Nephron progenitor cell (in vitro differentiated cells): ENCODE results near the gene LRRIQ1.

Source experiments
- DNase-seq: peaks from one replicate; pipeline ENCODE4 v3.0.0; 2021
- H3K27ac Mint-ChIP-seq: 2 replicates; pipeline ENCODE4 v1.8.0; 2021; ENCODE audit warnings: mild to moderate bottlenecking, moderate library complexity, mixed read lengths
- H3K27me3 Mint-ChIP-seq: 2 replicates; pipeline ENCODE4 v1.8.0; 2021; ENCODE audit warnings: mild to moderate bottlenecking, low read depth, mixed read lengths; ENCODE audit not compliant: poor library complexity
- H3K36me3 Mint-ChIP-seq: 2 replicates; pipeline ENCODE4 v1.8.0; 2021; ENCODE audit warnings: low read depth, mixed read lengths
- H3K4me1 Mint-ChIP-seq: 2 replicates; pipeline ENCODE4 v1.8.0; 2021; ENCODE audit warnings: mixed read lengths
- H3K4me3 Mint-ChIP-seq: 2 replicates; pipeline ENCODE4 v1.8.0; 2021; ENCODE audit warnings: mild to moderate bottlenecking, moderate library complexity, mixed read lengths
- H3K9me3 Mint-ChIP-seq: 2 replicates; pipeline ENCODE4 v1.8.0; 2021; ENCODE audit warnings: mild to moderate bottlenecking, moderate library complexity, mixed read lengths
- CTCF ChIP-seq: fragments of 200-600 bp; sonication (generic); IDR thresholded peaks from 2 replicates; pipeline ENCODE4 v1.5.0; 2021; ENCODE audit warnings: antibody characterized with exemption

Gene LRRIQ1

GRCh38 chr12:85060916-85061315 is 24.8 kb downstream of the LRRIQ1 start:
- no peak for DNase-seq
- Mint-ChIP-seq H3K4me3 (no peak overlapping the region), H3K36me3 (no peaks in the 10 kb centered on the region), H3K4me1 (no peaks in the 10 kb centered on the region), H3K9me3 (no peaks in the 10 kb centered on the region), H3K27me3 (peaks cover 9% of the 10 kb centered on the region), H3K27ac (no peak overlapping the region)
- TF ChIP-seq CTCF = no peak

- no peaks in the 10 kb centered on the region for H3K36me3 Mint-ChIP-seq
- H3K4me3 Mint-ChIP-seq = no peak overlapping the region
- no peak for TF ChIP-seq CTCF
- H3K27ac Mint-ChIP-seq = no peak overlapping the region
- H3K27me3 Mint-ChIP-seq = peaks cover 3% of the 10 kb centered on the region
- no peaks in the 10 kb centered on the region for H3K9me3 Mint-ChIP-seq
- no peaks in the 10 kb centered on the region for H3K4me1 Mint-ChIP-seq
- DNase-seq = no peak
Measured at GRCh38 chr12:85065837-85066482, 29.8 kb downstream of the LRRIQ1 start.

GRCh38 chr12:85072826-85073225 is 36.7 kb downstream of the LRRIQ1 start:
- DNase-seq = no peak
- no peaks in the 10 kb centered on the region for H3K4me1 Mint-ChIP-seq
- H3K27me3 Mint-ChIP-seq = no peaks in the 10 kb centered on the region
- no peak for TF ChIP-seq CTCF
- H3K27ac Mint-ChIP-seq = no peak overlapping the region
- no peaks in the 10 kb centered on the region for H3K9me3 Mint-ChIP-seq
- no peaks in the 10 kb centered on the region for H3K36me3 Mint-ChIP-seq
- no peak overlapping the region for H3K4me3 Mint-ChIP-seq

- no peaks in the 10 kb centered on the region for H3K36me3 Mint-ChIP-seq
- no peaks in the 10 kb centered on the region for H3K27me3 Mint-ChIP-seq
- H3K4me3 Mint-ChIP-seq = no peak overlapping the region
- H3K27ac Mint-ChIP-seq = no peak overlapping the region
- no peaks in the 10 kb centered on the region for H3K9me3 Mint-ChIP-seq
- H3K4me1 Mint-ChIP-seq = no peaks in the 10 kb centered on the region
- DNase-seq = no peak
- peak; percentile 50 for TF ChIP-seq CTCF
Measured at GRCh38 chr12:85076688-85077430, 40.7 kb downstream of the LRRIQ1 start.

GRCh38 chr12:85085066-85085465 is 48.9 kb downstream of the LRRIQ1 start:
- DNase-seq = no peak
- Mint-ChIP-seq H3K36me3 (no peaks in the 10 kb centered on the region), H3K4me1 (no peaks in the 10 kb centered on the region), H3K27me3 (peaks cover 3% of the 10 kb centered on the region), H3K27ac (no peak overlapping the region), H3K9me3 (peaks cover 15% of the 10 kb centered on the region), H3K4me3 (no peak overlapping the region)
- TF ChIP-seq CTCF = no peak

GRCh38 chr12:85089792-85090191 is 53.6 kb downstream of the LRRIQ1 start:
- no peak overlapping the region for H3K4me3 Mint-ChIP-seq
- peaks cover 3% of the 10 kb centered on the region for H3K27me3 Mint-ChIP-seq
- no peak overlapping the region for H3K27ac Mint-ChIP-seq
- no peaks in the 10 kb centered on the region for H3K4me1 Mint-ChIP-seq
- H3K9me3 Mint-ChIP-seq = peaks cover 15% of the 10 kb centered on the region
- DNase-seq = no peak
- no peak for TF ChIP-seq CTCF
- H3K36me3 Mint-ChIP-seq = no peaks in the 10 kb centered on the region
